Peyer's patch (tissue), 4 donors: ENCODE measurements around the gene CFDP1.

Experiments used
- CTCF ChIP-seq, 6 experiments: fragments of 450-650 bp in 4 of 6; fragments of 200-600 bp in 2 of 6; sonication (generic) in 1 of 6; IDR thresholded peaks; one replicate each; pipeline ENCODE4 v1.5.1; 2017 to 2019; ENCODE audit warnings: antibody characterized with exemption in 6 of 6, mild to moderate bottlenecking in 3 of 6, moderate library complexity in 1 of 6
- POLR2A ChIP-seq, 2 donors: fragments of 450-650 bp; IDR thresholded peaks; one replicate each; pipeline ENCODE4 v1.5.1; 2017; ENCODE audit warnings: antibody characterized with exemption in 2 of 2, mild to moderate bottlenecking in 2 of 2, moderate library complexity in 2 of 2

DNA sequence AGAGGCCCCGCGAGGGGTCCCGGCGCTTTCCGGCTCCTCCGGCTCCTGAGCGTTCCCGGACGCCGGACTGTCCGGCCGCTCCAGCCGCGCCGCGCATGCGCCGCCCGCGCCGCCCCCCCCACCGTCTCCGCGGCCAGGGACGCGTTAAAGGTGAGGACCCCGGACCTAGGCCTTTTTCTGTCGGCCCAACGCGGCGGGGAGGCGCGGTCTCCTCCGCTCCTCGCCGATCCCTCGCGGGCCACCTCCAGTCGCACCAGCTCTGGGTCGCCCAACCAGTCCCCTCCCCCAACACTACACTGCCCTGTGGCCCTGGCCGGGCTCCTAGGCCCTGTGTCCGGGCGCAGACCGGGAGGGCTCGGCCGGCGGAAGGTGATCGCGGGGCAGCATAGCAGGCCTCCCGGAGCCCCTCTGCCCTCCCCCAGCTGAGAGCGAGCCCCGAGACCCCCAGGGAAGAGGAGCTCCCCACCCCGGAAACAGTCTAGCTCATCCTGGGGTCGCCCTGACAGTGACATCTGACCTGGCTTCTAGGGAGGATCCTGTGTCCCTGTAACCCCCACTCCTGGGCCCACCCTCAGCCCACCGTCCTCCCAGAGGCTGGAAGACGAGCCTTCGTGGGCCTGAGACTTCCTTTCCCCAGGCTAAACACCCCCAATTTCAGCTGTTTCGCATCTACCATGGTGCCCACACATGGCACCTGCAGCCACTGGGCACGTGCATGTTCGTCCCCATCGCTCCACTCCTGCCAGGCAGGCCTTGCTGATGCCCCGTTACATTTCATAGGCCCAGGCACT lies 167.2 kb downstream of the CFDP1 start:
- TF ChIP-seq POLR2A (IDR thresholded peaks at IDR 0.05) (peak in 1 of 2 donors; percentile 52), CTCF (IDR thresholded peaks at IDR 0.05) (no peak)
